H1 (cell line): ENCODE data around the gene PAK5. TPM values are rescaled to one million over a fixed set of nuclear protein-coding genes. Genes with fewer than 3 reads are reported as not detected.

Experiments
- CTCF ChIA-PET: fragments of 300-600 bp; sonication (Branson Sonifier 250); formaldehyde crosslinking; loops from one replicate; lab custom pipeline; 2021; ENCODE audit not compliant: partially characterized antibody; lab: Charles Lee
- POLR2A ChIA-PET: fragments of 300-600 bp; sonication (Branson Sonifier 250); formaldehyde crosslinking; loops from one replicate; lab custom pipeline; 2021; ENCODE audit warnings: inconsistent platforms; ENCODE audit not compliant: partially characterized antibody; lab: Charles Lee
- DNase-seq, 2 experiments: peaks; one replicate each; pipeline versions ENCODE4 v3.0.0 to v3.0.0-alpha.2; 2010 to 2022; ENCODE audit warnings: low spot score in 2 of 2, low read depth in 1 of 2, mixed read lengths in 1 of 2
- FAIRE-seq: peaks from 2 replicates; lab custom pipeline; 2011; peaks lifted over from hg19 to GRCh38; lab: Jason Lieb, UNC
- H2AFZ ChIP-seq: 2 replicates; pipeline ENCODE4 v1.8.1; 2012; ENCODE audit warnings: low read length, inconsistent platforms
- H2AK5ac ChIP-seq: 2 replicates; pipeline ENCODE4 v1.6.1; 2013; ENCODE audit warnings: low read depth, low read length
- H2BK120ac ChIP-seq: replicated peaks from 2 replicates; pipeline ENCODE3; 2013; ENCODE audit warnings: low read depth, low read length, inconsistent platforms
- H2BK12ac ChIP-seq: 2 replicates; pipeline ENCODE4 v1.6.1; 2013; ENCODE audit warnings: low read depth, low read length
- H2BK15ac ChIP-seq: 2 replicates; pipeline ENCODE4 v1.6.1; 2013; ENCODE audit warnings: low read length
- H2BK20ac ChIP-seq: 2 replicates; pipeline ENCODE4 v1.6.1; 2013; ENCODE audit warnings: low read length
- H2BK5ac ChIP-seq: 2 replicates; pipeline ENCODE4 v1.6.1; 2013; ENCODE audit warnings: low read depth, low read length
- H3K14ac ChIP-seq: 2 replicates; pipeline ENCODE4 v1.6.1; 2013; ENCODE audit warnings: inconsistent platforms; ENCODE audit not compliant: insufficient read length
- H3K18ac ChIP-seq: 2 replicates; pipeline ENCODE4 v1.6.1; 2013; ENCODE audit warnings: low read length; ENCODE audit errors: extremely low read depth
- H3K23ac ChIP-seq: 2 replicates; pipeline ENCODE4 v1.6.1; 2013; ENCODE audit warnings: inconsistent platforms; ENCODE audit not compliant: insufficient read length
- H3K23me2 ChIP-seq: 2 replicates; pipeline ENCODE4 v1.6.1; 2013; ENCODE audit warnings: low read depth, low read length
- H3K27ac ChIP-seq: 2 replicates; pipeline ENCODE4 v1.6.1; 2011; ENCODE audit warnings: low read depth, low read length, inconsistent platforms
- H3K27me3 ChIP-seq, 4 experiments: replicated peaks in 1 of 4; 1 replicate in 1 of 4; 2 replicates in 3 of 4; pipeline versions ENCODE4 v1.6.1 to v1.8.1; 2011 to 2013; ENCODE audit warnings: low read length in 3 of 4, mild to moderate bottlenecking in 3 of 4, inconsistent platforms in 2 of 4, mixed read lengths in 2 of 4, moderate library complexity in 1 of 4; ENCODE audit not compliant: control insufficient read depth in 3 of 4, insufficient read depth in 3 of 4; ENCODE audit errors: extremely low read depth in 1 of 4
- H3K36me3 ChIP-seq, 4 experiments: 2 replicates each; pipeline versions ENCODE4 v1.6.1 to v1.8.1; 2011 to 2013; ENCODE audit warnings: mild to moderate bottlenecking in 4 of 4, low read length in 3 of 4, moderate library complexity in 2 of 4, control low read depth in 1 of 4, inconsistent platforms in 1 of 4; ENCODE audit not compliant: insufficient read depth in 4 of 4, control insufficient read depth in 2 of 4
- H3K4ac ChIP-seq: replicated peaks from 2 replicates; pipeline ENCODE3; 2013; ENCODE audit warnings: low read length, low read depth, mixed read lengths, inconsistent platforms; ENCODE audit not compliant: insufficient read length
- H3K4me1 ChIP-seq, 4 experiments: replicated peaks in 1 of 4; 1 replicate in 1 of 4; 2 replicates in 3 of 4; pipeline versions ENCODE4 v1.6.1 to v1.8.1; 2011 to 2013; ENCODE audit warnings: low read length in 3 of 4, inconsistent platforms in 2 of 4, mixed read lengths in 1 of 4; ENCODE audit not compliant: insufficient read depth in 4 of 4, control insufficient read depth in 3 of 4
- H3K4me2 ChIP-seq, 2 experiments: 2 replicates each; pipeline versions ENCODE4 v1.6.1 to v1.8.1; 2011 to 2013; ENCODE audit warnings: low read depth in 2 of 2, low read length in 2 of 2, control low read depth in 1 of 2, inconsistent platforms in 1 of 2, mild to moderate bottlenecking in 1 of 2; ENCODE audit not compliant: insufficient read depth in 1 of 2
- H3K4me3 ChIP-seq, 4 experiments: fragments of 200-600, 300-600 bp in 1 of 4; sonication (generic), shearing (Covaris generic), sonication (Bioruptor Twin) in 1 of 4; 2 replicates each; pipeline versions ENCODE4 v1.5.1 to v1.8.1; 2011 to 2016; ENCODE audit warnings: low read length in 4 of 4, low read depth in 3 of 4, control low read depth in 2 of 4, inconsistent platforms in 2 of 4, mild to moderate bottlenecking in 2 of 4, mixed read lengths in 1 of 4, moderate library complexity in 1 of 4; ENCODE audit not compliant: insufficient read depth in 2 of 4; ENCODE audit errors: extremely low read depth in 1 of 4
- H3K56ac ChIP-seq: replicated peaks from 2 replicates; pipeline ENCODE3; 2013; ENCODE audit warnings: low read depth, mild to moderate bottlenecking, mixed read lengths, low read length, inconsistent platforms; ENCODE audit not compliant: insufficient read length
- H3K79me1 ChIP-seq: 2 replicates; pipeline ENCODE4 v1.6.1; 2013; ENCODE audit warnings: low read depth, low read length, control low read depth
- H3K79me2 ChIP-seq, 2 experiments: 2 replicates each; pipeline versions ENCODE4 v1.6.1 to v1.8.1; 2012 to 2013; ENCODE audit warnings: low read length in 2 of 2, mild to moderate bottlenecking in 2 of 2, inconsistent platforms in 1 of 2; ENCODE audit not compliant: insufficient read depth in 2 of 2, control insufficient read depth in 1 of 2
- H3K9ac ChIP-seq, 4 experiments: replicated peaks in 1 of 4; 1 replicate in 1 of 4; 2 replicates in 3 of 4; pipeline versions ENCODE4 v1.6.1 to v1.8.1; 2011 to 2013; ENCODE audit warnings: low read depth in 3 of 4, low read length in 3 of 4, control low read depth in 2 of 4, mild to moderate bottlenecking in 2 of 4, moderate library complexity in 2 of 4, inconsistent platforms in 1 of 4; ENCODE audit errors: extremely low read depth in 1 of 4
- H3K9me3 ChIP-seq, 2 experiments: 2 replicates each; pipeline versions ENCODE4 v1.6.1 to v1.8.1; 2012 to 2013; ENCODE audit warnings: mild to moderate bottlenecking in 2 of 2, moderate library complexity in 2 of 2, control low read depth in 1 of 2, inconsistent platforms in 1 of 2, low read depth in 1 of 2, low read length in 1 of 2, mixed read lengths in 1 of 2; ENCODE audit not compliant: insufficient read depth in 2 of 2
- H4K20me1 ChIP-seq, 2 experiments: replicated peaks in 1 of 2; 2 replicates each; pipeline versions ENCODE3 to v1.8.1; 2011 to 2013; ENCODE audit warnings: inconsistent platforms in 2 of 2, low read length in 2 of 2, mild to moderate bottlenecking in 1 of 2; ENCODE audit not compliant: insufficient read depth in 2 of 2, control insufficient read depth in 1 of 2
- H4K5ac ChIP-seq: 2 replicates; pipeline ENCODE4 v1.6.1; 2013; ENCODE audit warnings: low read length, low read depth, mixed read lengths, inconsistent platforms; ENCODE audit not compliant: insufficient read length
- H4K8ac ChIP-seq: 2 replicates; pipeline ENCODE4 v1.8.0; 2013; ENCODE audit warnings: mild to moderate bottlenecking, moderate library complexity, low read length, inconsistent platforms; ENCODE audit not compliant: insufficient read depth; ENCODE audit errors: extremely low read depth
- H4K91ac ChIP-seq: replicated peaks from 2 replicates; pipeline ENCODE3; 2013; ENCODE audit warnings: low read length, mixed read lengths, inconsistent platforms; ENCODE audit not compliant: insufficient read length
- E2F6 ChIP-seq: IDR thresholded peaks from 2 replicates; pipeline ENCODE4 v1.6.1; 2012; ENCODE audit warnings: inconsistent platforms
- EZH2 ChIP-seq: fragments of 200-600 bp; sonication (generic); IDR thresholded peaks from 2 replicates; pipeline ENCODE4 v1.7.1; 2012; ENCODE audit warnings: low read depth, mild to moderate bottlenecking, moderate library complexity, low read length, inconsistent platforms; ENCODE audit not compliant: severe bottlenecking
- HDAC2 ChIP-seq, 2 experiments: fragments of 300-600 bp in 1 of 2; sonication (generic) in 1 of 2; IDR thresholded peaks; 2 replicates each; pipeline ENCODE4 v1.6.1; 2011 to 2012; ENCODE audit warnings: low read depth in 2 of 2, low read length in 2 of 2, mild to moderate bottlenecking in 2 of 2, moderate library complexity in 2 of 2, borderline replicate concordance in 1 of 2, inconsistent platforms in 1 of 2
- KDM4A ChIP-seq: IDR thresholded peaks from one replicate; pipeline ENCODE4 v1.7.1; 2012; ENCODE audit warnings: low read depth, mild to moderate bottlenecking, moderate library complexity, low read length, inconsistent platforms; ENCODE audit not compliant: severe bottlenecking
- NRF1 ChIP-seq: IDR thresholded peaks from 2 replicates; pipeline ENCODE4 v1.6.1; 2011; ENCODE audit warnings: mild to moderate bottlenecking, low read depth, low read length, improper control_type of control experiment
- POU5F1 ChIP-seq: IDR thresholded peaks from 2 replicates; pipeline ENCODE4 v1.6.1; 2011; ENCODE audit warnings: low read depth, mild to moderate bottlenecking, low read length, moderate library complexity
- RAD21 ChIP-seq, 2 experiments: IDR thresholded peaks in 1 of 2; conservative IDR thresholded peaks in 1 of 2; 2 replicates each; pipeline ENCODE4 v1.6.1; 2011; ENCODE audit warnings: low read depth in 2 of 2, low read length in 2 of 2, improper control_type of control experiment in 1 of 2, inconsistent platforms in 1 of 2, mild to moderate bottlenecking in 1 of 2, moderate library complexity in 1 of 2
- RNF2 ChIP-seq: fragments of 200-900, 300-1000 bp; sonication (generic); IDR thresholded peaks from 2 replicates; pipeline ENCODE4 v1.7.1; 2016; ENCODE audit warnings: borderline replicate concordance, low read depth, mild to moderate bottlenecking, antibody characterized with exemption, low read length; ENCODE audit not compliant: poor library complexity, severe bottlenecking; ENCODE audit errors: missing control alignments
- RXRA ChIP-seq: IDR thresholded peaks from 2 replicates; pipeline ENCODE4 v1.6.1; 2011; ENCODE audit warnings: low read depth, mild to moderate bottlenecking, low read length, moderate library complexity; ENCODE audit not compliant: insufficient read depth
- SP2 ChIP-seq: IDR thresholded peaks from 2 replicates; pipeline ENCODE4 v1.6.1; 2012; ENCODE audit warnings: mild to moderate bottlenecking, low read length, inconsistent platforms
- TEAD4 ChIP-seq: IDR thresholded peaks from 2 replicates; pipeline ENCODE4 v1.6.1; 2012; ENCODE audit warnings: low read depth, low read length, inconsistent platforms, mixed read lengths
- WGBS, 2 experiments: shearing (Covaris generic) in 1 of 2; methylation state at CpG; one replicate each; pipeline versions ENCODE4 v1.1.6 to v1.1.7; 2013 to 2015; ENCODE audit warnings: low lambda C conversion rate in 2 of 2, mixed read lengths in 2 of 2, inconsistent platforms in 1 of 2, low coverage in 1 of 2, missing lambda C conversion rate in 1 of 2; ENCODE audit not compliant: insufficient replicate concordance in 2 of 2, insufficient coverage in 1 of 2, insufficient read length in 1 of 2; ENCODE audit errors: extremely low coverage in 1 of 2, missing lambda C conversion rate in 1 of 2; 5-methylcytosine and 5-hydroxymethylcytosine counted together
- polyA plus RNA-seq, 7 experiments: library from polyadenylated mRNA; depleted of rRNA in 3 of 7; stranded (reverse) in 5 of 7; unstranded in 2 of 7; fragments of >200 nt in 5 of 7; fragments of 200-250 nt in 2 of 7; gene quantifications; 1 replicate in 5 of 7; 2 replicates in 1 of 7; 4 replicates in 1 of 7; pipeline versions ENCODE4 v1.2.1 to v1.2.3, GENCODE V29; 2011 to 2013; ENCODE audit warnings: missing spikeins in 2 of 7, mixed read lengths in 2 of 7
- total RNA-seq: library from RNA; stranded (reverse); fragmentation: NEBNext Ultra II Directional; extraction: Animal tissue kit (Norgen Biotek cat#: 25700); gene quantifications from 2 replicates; pipeline ENCODE4 v1.2.1, GENCODE V29; 2021

Gene PAK5
- total and polyA plus RNA-seq, 2 of the 8 experiments (the other 6 are each of a cell fraction or from before 2014, with no cell fraction given): 0.54 to 0.80 TPM

- Histone ChIP-seq H2BK5ac (no peak overlapping the region), H3K14ac (no peak overlapping the region), H3K9ac (no peak overlapping the region), H3K9me3 (0 out of 4 replicates have a peak, but pooled peaks cover 0 to 5% of the 10 kb centered on the region in 2 experiments), H2BK20ac (no peak overlapping the region), H2BK12ac (no peak overlapping the region), H4K8ac (no peak overlapping the region), H3K4me3 (no peak overlapping the region), H3K36me3 (no peaks in the 10 kb centered on the region), H3K27me3 (no peaks in the 10 kb centered on the region), H3K56ac (no peak overlapping the region), H3K4ac (no peak overlapping the region), H4K91ac (no peak overlapping the region), H2BK120ac (no peak overlapping the region), H3K4me2 (no peak overlapping the region), H3K79me1 (no peaks in the 10 kb centered on the region), H2AK5ac (no peak overlapping the region), H2BK15ac (no peak overlapping the region), H3K23me2 (no peaks in the 10 kb centered on the region), H3K18ac (no peak overlapping the region), H3K79me2 (no peaks in the 10 kb centered on the region), H4K5ac (no peak overlapping the region), H2AFZ (no peak overlapping the region), H3K23ac (no peak overlapping the region), H3K4me1 (no peaks in the 10 kb centered on the region), H4K20me1 (no peaks in the 10 kb centered on the region), H3K27ac (no peak overlapping the region)
- no peak for FAIRE-seq
- DNase-seq: no peak
- ChIA-PET CTCF (interaction anchor here (0.6 kb wide), 1 partner anchor 353 kb away, joined by 5 read pairs; no protein-coding TSS in a partner anchor), POLR2A (no interaction called here)
- WGBS, 2 experiments: 96% methylated on average over 3 of the region's 3 CpGs; no CpG with 5 or more reads in 1 of the 2 experiments
- TF ChIP-seq SP2: no peak
- TF ChIP-seq RXRA: no peak
- TF ChIP-seq RAD21 (IDR thresholded peaks at IDR 0.05 in 1 of 2, conservative IDR thresholded peaks at IDR 0.05 in 1 of 2; ENCODE audit: low read depth in 2 of 2, low read length in 2 of 2): no peak
- TF ChIP-seq TEAD4: no peak
- TF ChIP-seq HDAC2 (IDR thresholded peaks at IDR 0.05; ENCODE audit: borderline replicate concordance in 1 of 2, low read depth in 2 of 2, low read length in 2 of 2): no peak
- no peak for TF ChIP-seq POU5F1
- no peak for TF ChIP-seq NRF1
- no peak for TF ChIP-seq RNF2
- no peak for TF ChIP-seq E2F6
- no peak for TF ChIP-seq EZH2
- no peak for TF ChIP-seq KDM4A
These were observed 161.7 kb downstream of the PAK5 start for GRCh38 chr20:9677100-9677623.
